ENCODE data around the gene LRRC74A.

Gene LRRC74A

DNA sequence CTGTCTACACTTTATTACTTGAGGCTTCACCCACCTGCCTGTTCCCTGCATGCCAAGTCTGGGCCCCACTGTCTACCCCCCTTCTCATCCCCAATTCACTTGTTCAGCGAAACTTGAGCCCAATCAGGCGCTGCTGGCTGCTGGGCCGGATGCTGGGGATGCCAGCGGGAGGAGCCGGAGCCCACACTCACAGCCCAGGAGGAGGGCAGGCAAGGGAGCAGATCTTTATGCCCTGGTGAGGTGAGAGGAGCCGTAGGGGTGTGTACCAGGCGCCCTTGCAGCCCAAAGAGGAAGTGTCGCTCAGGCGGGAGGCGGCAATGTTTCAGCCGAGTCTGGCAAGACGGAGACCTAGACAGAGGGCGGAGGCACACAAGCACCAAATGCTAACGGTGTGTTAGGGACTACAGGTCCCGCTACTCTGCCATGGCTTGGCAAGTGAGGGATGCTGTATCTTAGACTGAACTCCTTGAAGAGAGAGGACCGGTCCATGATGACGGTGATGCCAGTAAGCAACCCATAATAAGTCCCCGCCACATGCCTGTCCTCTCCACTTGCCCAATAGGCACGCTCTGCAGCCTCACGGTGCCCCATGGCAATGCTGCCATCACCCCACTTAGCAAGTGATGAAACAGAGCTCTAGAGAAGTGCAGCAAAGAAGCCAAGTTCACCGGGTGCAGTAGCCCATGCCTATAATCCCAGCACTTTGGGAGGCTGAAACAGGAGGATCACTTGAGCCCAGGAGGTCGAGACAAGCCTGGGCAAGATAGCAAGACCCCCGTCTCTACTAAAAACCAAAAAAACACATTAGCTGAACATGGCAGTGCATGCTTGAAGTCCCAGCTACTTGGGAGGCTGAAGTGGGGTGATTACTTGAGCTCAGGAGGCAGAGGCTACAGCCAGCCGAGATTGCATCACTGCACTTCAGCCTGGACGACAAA lies 41.6 kb downstream of the LRRC74A start:
- no peaks in the 10 kb centered on the region for H3K36me3 ChIP-seq (ENCODE audit: control insufficient read depth in 2 of 2, insufficient read depth in 2 of 2, low read length in 2 of 2)
- no peaks in the 10 kb centered on the region for H3K27me3 ChIP-seq (ENCODE audit: control insufficient read depth in 2 of 2, insufficient read depth in 2 of 2, low read length in 2 of 2)
- H3K4me1 ChIP-seq (ENCODE audit: control insufficient read depth in 2 of 2, insufficient read depth in 2 of 2, low read length in 2 of 2): no peaks in the 10 kb centered on the region
- no peak overlapping the region for H3K4me3 ChIP-seq (ENCODE audit: low read length in 2 of 2)
- H3K27ac ChIP-seq (ENCODE audit: low read depth in 2 of 2, low read length in 2 of 2): no peak overlapping the region
- no peak overlapping the region for H3K9ac ChIP-seq (ENCODE audit: low read depth in 1 of 2, low read length in 2 of 2)
- no peaks in the 10 kb centered on the region for H3K9me3 ChIP-seq (ENCODE audit: control insufficient read depth in 2 of 2, low read length in 2 of 2)

- H3K4me1 ChIP-seq (ENCODE audit: control insufficient read depth in 2 of 2, insufficient read depth in 2 of 2, low read length in 2 of 2): no peaks in the 10 kb centered on the region
- H3K27me3 ChIP-seq (ENCODE audit: control insufficient read depth in 2 of 2, insufficient read depth in 2 of 2, low read length in 2 of 2): no peaks in the 10 kb centered on the region
- H3K27ac ChIP-seq (ENCODE audit: low read depth in 2 of 2, low read length in 2 of 2): no peak overlapping the region
- no peak overlapping the region for H3K4me3 ChIP-seq (ENCODE audit: low read length in 2 of 2)
- H3K9me3 ChIP-seq (ENCODE audit: control insufficient read depth in 2 of 2, low read length in 2 of 2): no peaks in the 10 kb centered on the region
- no peak overlapping the region for H3K9ac ChIP-seq (ENCODE audit: low read depth in 1 of 2, low read length in 2 of 2)
- H3K36me3 ChIP-seq (ENCODE audit: control insufficient read depth in 2 of 2, insufficient read depth in 2 of 2, low read length in 2 of 2): no peaks in the 10 kb centered on the region
Observed at GRCh38 chr14:76868454-76869170, 42.4 kb downstream of the LRRC74A start.

- H3K27ac ChIP-seq (ENCODE audit: low read depth in 2 of 2, low read length in 2 of 2): no peak overlapping the region
- no peaks in the 10 kb centered on the region for H3K9me3 ChIP-seq (ENCODE audit: control insufficient read depth in 2 of 2, low read length in 2 of 2)
- H3K4me3 ChIP-seq (ENCODE audit: low read length in 2 of 2): no peak overlapping the region
- H3K27me3 ChIP-seq (ENCODE audit: control insufficient read depth in 2 of 2, insufficient read depth in 2 of 2, low read length in 2 of 2): no peaks in the 10 kb centered on the region
- no peak overlapping the region for H3K9ac ChIP-seq (ENCODE audit: low read depth in 1 of 2, low read length in 2 of 2)
- no peaks in the 10 kb centered on the region for H3K4me1 ChIP-seq (ENCODE audit: control insufficient read depth in 2 of 2, insufficient read depth in 2 of 2, low read length in 2 of 2)
- no peaks in the 10 kb centered on the region for H3K36me3 ChIP-seq (ENCODE audit: control insufficient read depth in 2 of 2, insufficient read depth in 2 of 2, low read length in 2 of 2)
Observed at GRCh38 chr14:76870166-76870565, 44.0 kb downstream of the LRRC74A start.

DNA sequence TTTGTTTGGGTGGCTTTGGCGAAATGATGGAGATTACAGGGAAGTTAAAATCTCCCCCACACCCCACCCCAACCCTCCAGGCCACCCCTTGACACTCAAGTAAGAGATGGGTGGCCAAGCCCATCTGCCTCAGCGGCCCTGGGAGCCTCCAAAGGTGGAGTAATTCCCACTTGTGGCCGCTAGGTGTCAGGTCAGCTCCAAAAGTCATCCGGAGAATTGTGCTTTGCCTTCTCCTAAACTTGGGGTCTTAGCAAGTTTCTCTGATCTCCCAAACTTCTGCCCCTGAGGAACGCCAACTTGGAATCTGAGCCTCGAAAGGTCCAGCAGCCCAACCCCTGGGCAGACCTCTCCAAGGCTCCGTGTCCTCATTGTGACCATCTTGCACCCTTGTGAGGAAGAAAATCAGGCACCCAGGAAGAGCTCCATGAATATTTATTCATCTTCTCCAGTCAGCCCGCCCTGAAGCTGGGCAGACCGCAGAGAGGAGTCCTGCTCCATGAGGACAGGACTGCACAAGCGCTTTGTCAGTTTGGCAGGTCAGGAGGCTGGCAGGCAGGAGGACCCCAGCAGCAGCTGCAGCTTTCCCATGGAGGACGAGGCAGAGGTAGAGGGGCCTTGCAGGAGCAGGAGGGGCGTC lies 46.7 kb downstream of the LRRC74A start:
- no peaks in the 10 kb centered on the region for H3K9me3 ChIP-seq (ENCODE audit: control insufficient read depth in 2 of 2, low read length in 2 of 2)
- no peak overlapping the region for H3K27ac ChIP-seq (ENCODE audit: low read depth in 2 of 2, low read length in 2 of 2)
- no peak overlapping the region for H3K4me3 ChIP-seq (ENCODE audit: low read length in 2 of 2)
- H3K9ac ChIP-seq (ENCODE audit: low read depth in 1 of 2, low read length in 2 of 2): no peak overlapping the region
- no peaks in the 10 kb centered on the region for H3K27me3 ChIP-seq (ENCODE audit: control insufficient read depth in 2 of 2, insufficient read depth in 2 of 2, low read length in 2 of 2)
- no peaks in the 10 kb centered on the region for H3K4me1 ChIP-seq (ENCODE audit: control insufficient read depth in 2 of 2, insufficient read depth in 2 of 2, low read length in 2 of 2)
- H3K36me3 ChIP-seq (ENCODE audit: control insufficient read depth in 2 of 2, insufficient read depth in 2 of 2, low read length in 2 of 2): no peaks in the 10 kb centered on the region

- no peaks in the 10 kb centered on the region for H3K4me1 ChIP-seq (ENCODE audit: control insufficient read depth in 2 of 2, insufficient read depth in 2 of 2, low read length in 2 of 2)
- H3K9me3 ChIP-seq (ENCODE audit: control insufficient read depth in 2 of 2, low read length in 2 of 2): no peaks in the 10 kb centered on the region
- H3K4me3 ChIP-seq (ENCODE audit: low read length in 2 of 2): no peak overlapping the region
- H3K27me3 ChIP-seq (ENCODE audit: control insufficient read depth in 2 of 2, insufficient read depth in 2 of 2, low read length in 2 of 2): no peaks in the 10 kb centered on the region
- no peaks in the 10 kb centered on the region for H3K36me3 ChIP-seq (ENCODE audit: control insufficient read depth in 2 of 2, insufficient read depth in 2 of 2, low read length in 2 of 2)
- H3K9ac ChIP-seq (ENCODE audit: low read depth in 1 of 2, low read length in 2 of 2): no peak overlapping the region
- no peak overlapping the region for H3K27ac ChIP-seq (ENCODE audit: low read depth in 2 of 2, low read length in 2 of 2)
Observed at GRCh38 chr14:76874734-76875133, 48.5 kb downstream of the LRRC74A start.

DNA sequence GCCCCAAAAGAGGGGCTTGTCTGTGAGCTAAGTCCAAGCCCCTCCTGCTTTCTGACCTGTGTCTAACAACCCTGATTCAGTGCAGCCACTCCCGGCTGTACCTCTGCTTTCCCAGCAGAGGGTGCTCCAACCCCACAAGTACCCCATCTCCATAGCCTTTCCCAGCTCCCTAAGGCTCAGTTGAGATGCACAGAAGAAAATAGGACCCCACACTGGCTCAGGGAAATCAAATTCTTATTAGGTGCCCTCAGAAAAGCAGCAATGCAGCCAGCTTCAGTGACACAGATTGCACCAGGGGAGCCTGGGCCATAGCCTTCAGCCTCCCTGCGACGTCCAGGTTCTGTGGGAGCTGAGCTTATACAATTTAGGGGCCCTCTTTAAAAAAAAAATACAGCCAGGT lies 49.9 kb downstream of the LRRC74A start:
- H3K27me3 ChIP-seq (ENCODE audit: control insufficient read depth in 2 of 2, insufficient read depth in 2 of 2, low read length in 2 of 2): no peaks in the 10 kb centered on the region
- no peaks in the 10 kb centered on the region for H3K36me3 ChIP-seq (ENCODE audit: control insufficient read depth in 2 of 2, insufficient read depth in 2 of 2, low read length in 2 of 2)
- H3K27ac ChIP-seq (ENCODE audit: low read depth in 2 of 2, low read length in 2 of 2): no peak overlapping the region
- no peaks in the 10 kb centered on the region for H3K4me1 ChIP-seq (ENCODE audit: control insufficient read depth in 2 of 2, insufficient read depth in 2 of 2, low read length in 2 of 2)
- H3K9me3 ChIP-seq (ENCODE audit: control insufficient read depth in 2 of 2, low read length in 2 of 2): no peaks in the 10 kb centered on the region
- H3K9ac ChIP-seq (ENCODE audit: low read depth in 1 of 2, low read length in 2 of 2): no peak overlapping the region
- H3K4me3 ChIP-seq (ENCODE audit: low read length in 2 of 2): no peak overlapping the region

DNA sequence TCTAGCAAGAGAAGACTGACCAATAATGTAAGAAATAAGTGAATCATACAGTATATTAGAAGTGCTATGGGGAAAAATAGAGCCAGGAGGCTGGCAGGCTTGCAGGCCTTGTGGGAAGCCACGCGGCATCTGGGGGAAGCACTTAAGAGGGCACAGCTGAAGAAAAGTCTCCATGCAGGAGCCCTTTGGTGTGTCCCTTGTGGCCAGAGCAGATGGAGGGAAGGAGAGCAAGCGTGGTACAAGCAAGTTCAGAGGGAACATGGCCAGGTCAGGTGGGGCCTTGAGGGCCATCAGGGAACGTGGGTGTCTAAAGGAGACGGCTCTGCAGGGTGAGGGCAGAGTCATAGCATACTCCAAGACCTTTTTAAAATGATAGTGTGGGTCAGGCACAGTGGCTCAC lies 51.7 kb downstream of the LRRC74A start:
- H3K27ac ChIP-seq (ENCODE audit: low read depth in 2 of 2, low read length in 2 of 2): no peak overlapping the region
- no peak overlapping the region for H3K9ac ChIP-seq (ENCODE audit: low read depth in 1 of 2, low read length in 2 of 2)
- H3K36me3 ChIP-seq (ENCODE audit: control insufficient read depth in 2 of 2, insufficient read depth in 2 of 2, low read length in 2 of 2): no peaks in the 10 kb centered on the region
- H3K27me3 ChIP-seq (ENCODE audit: control insufficient read depth in 2 of 2, insufficient read depth in 2 of 2, low read length in 2 of 2): no peaks in the 10 kb centered on the region
- H3K4me1 ChIP-seq (ENCODE audit: control insufficient read depth in 2 of 2, insufficient read depth in 2 of 2, low read length in 2 of 2): no peaks in the 10 kb centered on the region
- H3K9me3 ChIP-seq (ENCODE audit: control insufficient read depth in 2 of 2, low read length in 2 of 2): no peaks in the 10 kb centered on the region
- H3K4me3 ChIP-seq (ENCODE audit: low read length in 2 of 2): no peak overlapping the region

- Histone ChIP-seq H3K27me3 (ENCODE audit: control insufficient read depth in 2 of 2, insufficient read depth in 2 of 2, low read length in 2 of 2) (no peaks in the 10 kb centered on the region), H3K9ac (ENCODE audit: low read depth in 1 of 2, low read length in 2 of 2) (no peak overlapping the region), H3K4me1 (ENCODE audit: control insufficient read depth in 2 of 2, insufficient read depth in 2 of 2, low read length in 2 of 2) (no peaks in the 10 kb centered on the region), H3K27ac (ENCODE audit: low read depth in 2 of 2, low read length in 2 of 2) (no peak overlapping the region), H3K4me3 (ENCODE audit: low read length in 2 of 2) (no peak overlapping the region), H3K9me3 (ENCODE audit: control insufficient read depth in 2 of 2, low read length in 2 of 2) (no peaks in the 10 kb centered on the region), H3K36me3 (ENCODE audit: control insufficient read depth in 2 of 2, insufficient read depth in 2 of 2, low read length in 2 of 2) (no peaks in the 10 kb centered on the region)
Observed at GRCh38 chr14:76880449-76880848, 54.2 kb downstream of the LRRC74A start.

DNA sequence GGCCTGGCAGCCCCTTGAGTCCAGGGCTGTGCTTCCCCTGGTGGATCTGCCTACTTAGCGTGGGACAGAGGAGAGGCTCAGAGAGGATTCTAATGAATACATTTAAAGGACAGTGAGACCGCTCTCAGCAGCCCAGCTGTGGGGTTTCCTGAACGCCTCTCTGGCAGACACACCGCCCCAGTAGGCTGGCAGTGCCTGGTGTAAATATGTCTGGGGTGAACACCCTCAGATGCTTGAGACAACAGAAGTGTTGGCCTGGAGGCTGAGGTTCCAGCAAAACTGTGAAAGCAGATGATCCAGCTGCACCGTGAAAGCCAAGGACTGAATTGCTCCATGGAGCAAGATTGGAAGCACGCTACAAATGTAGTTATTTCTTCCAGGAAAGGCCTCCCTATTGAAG lies 55.1 kb downstream of the LRRC74A start:
- Histone ChIP-seq H3K36me3 (ENCODE audit: control insufficient read depth in 2 of 2, insufficient read depth in 2 of 2, low read length in 2 of 2) (no peaks in the 10 kb centered on the region), H3K9me3 (ENCODE audit: control insufficient read depth in 2 of 2, low read length in 2 of 2) (no peaks in the 10 kb centered on the region), H3K4me1 (ENCODE audit: control insufficient read depth in 2 of 2, insufficient read depth in 2 of 2, low read length in 2 of 2) (no peaks in the 10 kb centered on the region), H3K27me3 (ENCODE audit: control insufficient read depth in 2 of 2, insufficient read depth in 2 of 2, low read length in 2 of 2) (no peaks in the 10 kb centered on the region), H3K9ac (ENCODE audit: low read depth in 1 of 2, low read length in 2 of 2) (no peak overlapping the region), H3K27ac (ENCODE audit: low read depth in 2 of 2, low read length in 2 of 2) (no peak overlapping the region), H3K4me3 (ENCODE audit: low read length in 2 of 2) (no peak overlapping the region)

- H3K9me3 ChIP-seq (ENCODE audit: control insufficient read depth in 2 of 2, low read length in 2 of 2): no peaks in the 10 kb centered on the region
- H3K4me1 ChIP-seq (ENCODE audit: control insufficient read depth in 2 of 2, insufficient read depth in 2 of 2, low read length in 2 of 2): no peaks in the 10 kb centered on the region
- H3K36me3 ChIP-seq (ENCODE audit: control insufficient read depth in 2 of 2, insufficient read depth in 2 of 2, low read length in 2 of 2): no peaks in the 10 kb centered on the region
- no peak overlapping the region for H3K27ac ChIP-seq (ENCODE audit: low read depth in 2 of 2, low read length in 2 of 2)
- peaks cover 0 to 4% of the 10 kb centered on the region in 2 donors for H3K27me3 ChIP-seq (ENCODE audit: control insufficient read depth in 2 of 2, insufficient read depth in 2 of 2, low read length in 2 of 2)
- no peak overlapping the region for H3K4me3 ChIP-seq (ENCODE audit: low read length in 2 of 2)
- H3K9ac ChIP-seq (ENCODE audit: low read depth in 1 of 2, low read length in 2 of 2): no peak overlapping the region
Observed at GRCh38 chr14:76882651-76883050, 56.4 kb downstream of the LRRC74A start.
